Measurements from ENCODE around the gene KLHL2.
"Not testable (repeated sequence)": the region's sequence is repeated elsewhere in the genome, so short reads cannot be mapped to it uniquely, and the experiment has no call there.

The KLHL2 gene
- 43.3 to 62.6 (median 58.5) reads per million in 4 experiments for total RNA-seq

DNA sequence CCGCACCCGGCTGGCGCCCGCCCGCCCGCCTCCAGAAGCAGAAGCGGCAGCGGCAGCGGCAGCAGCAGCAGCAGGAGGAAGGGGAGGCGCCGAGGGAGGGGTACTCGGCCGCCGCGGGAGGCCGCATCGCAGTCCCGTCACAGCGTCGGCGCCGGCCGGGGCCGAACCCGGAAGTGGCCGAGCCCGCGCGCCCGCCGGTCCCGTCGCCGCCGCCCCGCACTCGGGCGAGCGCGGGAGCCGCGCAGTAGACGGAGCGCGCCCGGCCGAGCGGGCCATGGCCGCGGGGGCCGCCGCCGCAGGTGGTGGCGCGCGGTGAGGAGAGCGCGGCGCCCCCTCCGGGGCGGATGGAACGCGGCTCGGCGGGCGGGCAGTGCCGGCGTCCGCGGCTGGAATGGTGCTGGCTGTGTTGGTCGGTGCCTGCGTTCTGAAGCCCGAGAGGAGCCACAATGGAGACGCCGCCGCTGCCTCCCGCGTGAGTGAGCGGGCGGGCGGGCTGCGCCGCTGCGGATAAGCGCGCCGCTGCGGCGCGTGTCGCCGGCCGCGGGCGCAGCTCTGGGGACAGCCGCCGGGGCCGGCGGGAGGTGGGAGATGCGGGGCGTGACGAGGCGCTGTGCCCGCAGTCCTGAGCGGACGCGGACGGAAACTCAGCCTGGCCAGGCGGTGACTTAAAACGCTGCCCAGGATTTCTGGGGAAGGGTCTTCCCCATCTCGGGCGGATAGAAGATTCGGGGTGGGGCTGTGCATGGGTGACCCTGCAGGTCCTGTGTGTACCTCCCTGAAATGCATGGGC is at the start of gene KLHL2:
TSS of gene KLHL2 (plus strand) at position 131 of the 790 bp plus-strand sequence. CDS start at position 447, 316 bp downstream.
- DNase-seq, result peak; percentile 30

- no peak for DNase-seq
Measured at GRCh38 chr4:165158762-165159161, 48.6 kb upstream of the KLHL2 start.

DNA sequence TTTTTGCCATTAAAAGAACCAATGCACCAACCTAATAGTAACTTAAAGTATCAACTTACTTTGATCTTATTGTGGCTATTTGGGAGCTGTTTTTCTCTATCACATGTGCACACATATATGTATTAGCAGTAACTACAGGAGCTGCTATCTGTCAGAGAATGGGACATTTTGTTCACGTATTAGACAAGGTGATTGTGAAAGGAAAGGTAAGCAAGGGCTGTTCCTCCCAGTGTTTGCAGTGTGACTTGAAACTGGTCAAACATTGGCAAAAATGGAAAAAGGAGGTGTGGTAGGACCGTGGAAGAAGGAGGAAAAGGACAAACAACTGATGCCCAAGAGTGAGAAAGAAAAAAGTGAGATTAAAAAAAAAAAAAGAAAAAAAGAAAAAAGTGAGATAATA is 43.1 kb upstream of the KLHL2 start:
- no peak for DNase-seq

GRCh38 chr4:165166872-165167271 is 40.5 kb upstream of the KLHL2 start:
- DNase-seq, result not testable (repeated sequence)

- no peak for DNase-seq
Measured at GRCh38 chr4:165167650-165168049, 39.7 kb upstream of the KLHL2 start.

GRCh38 chr4:165170819-165171218 is 36.5 kb upstream of the KLHL2 start:
- DNase-seq, result no peak

GRCh38 chr4:165175470-165175869 is 31.9 kb upstream of the KLHL2 start:
- not testable (repeated sequence) for DNase-seq

DNA sequence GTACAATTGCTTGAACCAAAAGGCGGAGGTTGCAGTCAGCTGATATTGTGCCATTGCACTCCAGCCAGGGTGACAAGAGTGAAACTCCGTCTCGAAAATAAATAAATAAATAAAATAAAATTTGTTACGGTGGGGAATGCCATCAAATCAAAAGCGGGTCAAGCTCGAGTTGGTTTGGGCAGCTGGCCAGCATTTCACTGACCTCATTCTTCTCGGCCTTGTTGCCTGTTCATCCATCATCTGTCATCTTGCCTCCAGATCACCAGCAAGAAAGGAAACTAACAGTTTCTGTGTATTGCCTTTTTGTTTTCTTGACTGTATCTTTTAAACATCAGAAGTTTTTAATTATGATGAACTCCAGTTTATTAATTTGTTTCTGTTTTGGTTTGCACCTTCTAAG is 31.5 kb upstream of the KLHL2 start:
- no peak for DNase-seq

DNA sequence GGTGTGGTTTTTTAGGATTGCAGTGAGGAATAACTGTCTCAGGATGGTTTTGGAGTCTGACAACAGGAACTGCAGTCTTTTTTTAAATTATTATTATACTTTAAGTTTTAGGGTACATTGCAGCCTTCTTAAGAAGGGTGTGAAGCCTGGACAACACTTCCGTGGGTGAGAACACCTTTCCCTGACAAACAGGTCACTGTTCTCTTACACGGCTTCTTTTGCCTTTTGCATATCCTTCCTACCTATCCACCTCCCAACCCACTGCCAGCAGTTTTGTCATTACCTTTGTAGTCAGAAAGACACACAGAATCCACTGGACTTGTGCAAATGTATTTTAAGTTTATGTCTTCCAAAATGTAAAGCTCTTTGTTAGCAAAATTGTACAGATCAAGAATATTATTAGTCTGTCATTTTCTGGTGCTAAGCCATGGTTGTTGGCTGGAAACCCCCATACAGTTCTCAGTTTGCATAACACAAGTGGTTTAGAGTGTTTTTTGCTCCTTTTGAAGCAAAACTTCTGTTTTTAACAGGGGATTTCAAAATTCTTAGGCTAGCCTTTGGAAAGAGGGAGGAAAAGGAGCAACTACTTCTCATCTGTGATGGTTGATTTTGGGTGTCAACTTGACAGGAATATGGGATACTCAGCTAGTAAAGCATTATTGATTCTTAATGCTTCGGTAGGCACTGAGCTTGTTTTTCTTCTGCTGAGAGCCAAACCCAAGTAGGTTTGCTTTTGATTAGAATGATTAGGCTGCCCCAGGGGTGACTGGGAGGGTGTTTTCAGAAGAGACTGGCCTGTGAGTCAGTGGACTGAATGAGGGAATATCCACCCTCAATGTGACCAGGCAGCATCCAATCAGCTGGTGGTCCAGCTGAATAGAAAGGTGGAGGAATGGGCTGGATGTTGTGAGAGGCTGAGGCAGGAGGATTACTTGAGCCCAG is 29.4 kb upstream of the KLHL2 start:
- no peak for DNase-seq

DNA sequence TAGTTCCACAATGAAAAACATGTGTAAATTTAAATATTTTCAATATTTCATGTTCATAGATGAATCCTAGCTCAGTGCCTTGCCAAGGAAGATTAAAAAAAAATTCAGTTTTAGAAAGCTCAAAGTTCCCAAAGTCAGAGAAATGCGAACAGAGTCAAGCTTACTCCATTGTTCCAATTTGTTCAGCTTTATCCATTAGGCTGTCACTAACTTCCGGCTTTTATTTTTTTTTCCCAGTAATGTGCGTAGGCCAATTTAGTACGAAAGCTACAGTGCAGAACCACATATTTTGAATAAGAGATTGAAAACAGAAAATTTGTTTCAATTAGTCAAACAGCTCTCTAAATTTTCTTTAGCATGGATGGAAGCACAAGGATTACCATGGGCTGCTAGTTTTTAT is 23.1 kb upstream of the KLHL2 start:
- no peak for DNase-seq

GRCh38 chr4:165184998-165185397 is 22.4 kb upstream of the KLHL2 start:
- not testable (repeated sequence) for DNase-seq

DNA sequence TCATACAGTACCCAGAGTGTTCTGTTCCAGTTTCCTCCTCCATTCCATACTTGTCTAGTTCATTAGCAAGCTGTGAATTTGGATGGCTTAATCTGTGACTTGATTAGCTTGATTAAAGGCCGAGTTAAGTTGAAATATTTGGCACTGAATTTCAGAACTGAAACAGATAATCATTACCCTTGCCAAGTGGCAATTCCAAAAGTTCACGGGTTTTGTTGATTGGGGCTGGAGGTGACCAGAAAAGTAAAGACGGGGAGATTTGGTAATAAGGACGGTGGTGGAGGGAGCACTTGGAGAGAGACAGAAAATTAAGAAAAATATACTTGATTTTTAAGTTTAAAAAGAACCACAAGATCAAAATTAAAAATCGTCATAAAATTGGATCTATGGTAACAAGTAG is 21.9 kb upstream of the KLHL2 start:
- DNase-seq, result no peak

DNA sequence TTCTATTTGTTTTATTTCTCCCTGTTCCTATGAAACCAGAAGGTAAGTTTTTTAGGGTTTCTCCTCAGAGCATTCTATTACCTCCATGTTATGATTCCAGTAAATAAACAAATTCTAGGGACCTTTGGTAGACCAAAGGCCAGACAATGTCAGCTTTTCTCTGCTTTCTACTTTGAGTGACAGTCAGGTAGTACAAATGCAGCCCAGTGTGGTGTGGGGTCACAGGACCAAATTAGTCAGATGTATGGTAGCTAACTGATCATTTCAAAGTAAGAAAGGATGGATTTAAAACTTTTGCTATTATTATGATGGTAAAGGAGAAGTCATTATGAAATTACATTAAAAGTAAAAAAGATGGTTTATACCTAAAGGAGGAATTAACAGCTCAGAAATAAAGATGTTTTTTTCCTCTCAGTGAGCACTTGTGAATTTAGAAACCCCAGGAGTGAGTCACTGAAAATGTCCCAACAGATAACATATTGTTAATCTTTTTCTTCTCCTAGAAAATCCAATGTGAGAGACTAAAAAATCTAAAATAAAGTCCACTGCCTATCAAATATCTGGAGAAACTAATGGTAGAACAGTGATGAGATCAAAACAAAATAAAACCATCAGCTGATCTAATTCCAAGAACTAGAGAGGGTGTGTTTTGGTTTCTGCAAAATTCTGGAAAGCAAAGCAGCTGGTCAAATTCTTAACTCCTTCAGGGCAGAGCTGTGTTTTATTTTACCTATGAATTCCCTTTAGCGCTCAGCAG is 16.6 kb upstream of the KLHL2 start:
- DNase-seq, result no peak

- DNase-seq, result no peak
Measured at GRCh38 chr4:165191348-165191656, 16.1 kb upstream of the KLHL2 start.

- no peak for DNase-seq
Measured at GRCh38 chr4:165191814-165192499, 15.4 kb upstream of the KLHL2 start.

- DNase-seq, result no peak
Measured at GRCh38 chr4:165192500-165192898, 14.9 kb upstream of the KLHL2 start.

- DNase-seq, result no peak
Measured at GRCh38 chr4:165192956-165193355, 14.4 kb upstream of the KLHL2 start.

GRCh38 chr4:165194368-165194767 is 13.0 kb upstream of the KLHL2 start:
- DNase-seq, result no peak

DNA sequence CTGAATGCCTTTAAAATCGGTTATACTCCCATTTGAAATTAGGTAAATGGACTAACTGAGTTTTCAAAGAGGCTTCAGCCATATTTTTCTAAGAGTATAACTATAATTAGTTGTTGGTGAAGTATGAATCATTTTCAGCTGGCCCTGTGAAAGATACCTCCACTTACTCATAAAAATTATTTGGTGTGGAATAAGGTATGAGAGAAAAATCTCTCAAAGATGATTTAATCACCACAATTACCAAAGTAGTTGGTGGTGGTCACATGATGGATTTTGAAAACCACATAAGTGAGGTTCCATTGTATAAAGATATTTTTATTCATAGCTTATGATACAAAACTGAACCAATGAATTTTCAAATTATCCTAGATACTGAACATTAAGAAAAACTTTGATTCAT is 9.0 kb upstream of the KLHL2 start:
- DNase-seq, result no peak

- DNase-seq, result no peak
Measured at GRCh38 chr4:165199286-165199685, 8.1 kb upstream of the KLHL2 start.

DNA sequence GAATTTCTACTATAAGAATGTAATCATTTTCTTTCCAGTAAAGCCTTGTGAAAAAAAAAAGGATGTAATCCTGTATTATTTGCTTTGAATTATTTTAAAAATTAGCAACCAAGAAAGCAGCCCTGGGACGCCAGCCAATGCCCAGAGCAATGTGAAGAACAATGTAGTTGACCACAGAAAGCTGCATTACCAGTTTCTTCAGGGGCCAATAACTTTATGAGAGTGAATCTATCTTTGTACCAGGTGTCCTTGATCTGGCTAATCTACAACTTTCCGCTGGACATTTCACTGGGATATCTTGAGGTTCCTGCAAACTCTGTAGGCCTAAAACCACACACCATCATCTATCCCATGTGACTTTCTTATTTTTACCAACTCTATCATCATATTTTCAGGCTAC is 7.6 kb upstream of the KLHL2 start:
- no peak for DNase-seq

DNA sequence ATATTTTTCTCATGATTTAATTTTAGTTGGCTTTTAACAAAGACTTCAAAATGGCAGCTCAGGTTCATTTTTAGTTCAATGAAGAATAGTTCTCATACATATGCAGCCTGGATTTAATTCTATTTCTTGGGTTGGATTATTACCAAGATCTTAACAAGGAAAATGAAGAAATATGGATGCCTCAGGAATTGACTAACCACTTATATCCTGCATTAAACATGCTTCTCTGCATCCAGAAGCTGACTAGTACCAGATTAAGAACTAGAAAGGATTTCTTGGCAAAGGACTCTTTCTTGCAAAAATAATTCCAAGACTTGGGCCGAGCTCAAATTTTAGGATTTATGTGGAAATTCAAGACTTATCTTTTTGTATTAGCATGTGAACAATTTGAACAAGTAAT is 5.6 kb upstream of the KLHL2 start:
- no peak for DNase-seq
